ENCODE results near the gene ADAT3.

DNA sequence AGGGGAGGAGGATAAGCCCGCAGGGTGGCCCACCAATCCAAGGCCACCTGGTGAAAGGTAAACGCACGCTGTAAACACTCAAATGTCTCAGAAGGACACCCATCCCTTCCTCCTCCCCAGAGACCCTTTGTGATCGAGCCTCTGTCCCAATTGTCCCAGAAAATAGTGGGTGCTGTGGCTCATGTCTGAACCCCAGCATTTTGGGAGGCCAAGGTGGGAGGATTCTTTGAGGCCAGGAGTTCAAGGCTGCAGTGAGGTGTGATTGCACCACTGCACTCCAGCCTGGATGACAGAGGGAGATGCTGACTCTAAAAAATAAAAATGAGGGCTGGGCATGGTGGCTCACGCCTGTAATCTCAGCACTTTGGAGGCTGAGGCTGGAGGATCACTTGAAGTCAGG is 16.8 kb upstream of the ADAT3 start:
- no peak for TF ChIP-seq TCF12 (IDR thresholded peaks at IDR 0.05; ENCODE audit: low read depth)
- no peak for TF ChIP-seq FOXM1 (IDR thresholded peaks at IDR 0.05; ENCODE audit: borderline replicate concordance, low read depth)
- no peak for TF ChIP-seq EP300 (IDR thresholded peaks at IDR 0.05; ENCODE audit: borderline replicate concordance)
- TF ChIP-seq CREB1 (IDR thresholded peaks at IDR 0.05; ENCODE audit: low read depth), result no peak
- TF ChIP-seq RAD21 (IDR thresholded peaks at IDR 0.05; ENCODE audit: low read depth), result no peak
- TF ChIP-seq CEBPB (IDR thresholded peaks at IDR 0.05), result no peak
